ENCODE measurements around the gene TEX44. TPM values are rescaled to one million over a fixed set of nuclear protein-coding genes. Genes with fewer than 3 reads are reported as not detected.

Gene TEX44
- total and polyA plus RNA-seq, 2 of the 13 experiments (the other 11 are each of a cell fraction or from before 2014, with no cell fraction given) = not detected

- TF ChIP-seq ZNF570 (CRISPR knock-in tag; IDR thresholded peaks at IDR 0.05; ENCODE audit: borderline replicate concordance) (no peak), ZFP36L2 (CRISPR knock-in tag; IDR thresholded peaks at IDR 0.05) (no peak), MAFK (conservative IDR thresholded peaks at IDR 0.05 in 1 of 2, IDR thresholded peaks at IDR 0.05 in 1 of 2; ENCODE audit: low read length in 2 of 2) (no peak), NFE2L2 (IDR thresholded peaks at IDR 0.05; ENCODE audit: low read length) (no peak), MBD4 (IDR thresholded peaks at IDR 0.05; ENCODE audit: borderline replicate concordance, low read length) (no peak), RBM22 (optimal IDR thresholded peaks at IDR 0.05; ENCODE audit: low read length) (no peak)
- TF ChIP-seq, protein P1, sequence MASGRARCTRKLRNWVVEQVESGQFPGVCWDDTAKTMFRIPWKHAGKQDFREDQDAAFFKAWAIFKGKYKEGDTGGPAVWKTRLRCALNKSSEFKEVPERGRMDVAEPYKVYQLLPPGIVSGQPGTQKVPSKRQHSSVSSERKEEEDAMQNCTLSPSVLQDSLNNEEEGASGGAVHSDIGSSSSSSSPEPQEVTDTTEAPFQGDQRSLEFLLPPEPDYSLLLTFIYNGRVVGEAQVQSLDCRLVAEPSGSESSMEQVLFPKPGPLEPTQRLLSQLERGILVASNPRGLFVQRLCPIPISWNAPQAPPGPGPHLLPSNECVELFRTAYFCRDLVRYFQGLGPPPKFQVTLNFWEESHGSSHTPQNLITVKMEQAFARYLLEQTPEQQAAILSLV (CRISPR knock-in tag; IDR thresholded peaks at IDR 0.05; ENCODE audit: borderline replicate concordance) = no peak
- TF ChIP-seq, protein P2, sequence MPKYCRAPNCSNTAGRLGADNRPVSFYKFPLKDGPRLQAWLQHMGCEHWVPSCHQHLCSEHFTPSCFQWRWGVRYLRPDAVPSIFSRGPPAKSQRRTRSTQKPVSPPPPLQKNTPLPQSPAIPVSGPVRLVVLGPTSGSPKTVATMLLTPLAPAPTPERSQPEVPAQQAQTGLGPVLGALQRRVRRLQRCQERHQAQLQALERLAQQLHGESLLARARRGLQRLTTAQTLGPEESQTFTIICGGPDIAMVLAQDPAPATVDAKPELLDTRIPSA (CRISPR knock-in tag; IDR thresholded peaks at IDR 0.05; ENCODE audit: borderline replicate concordance) = no peak
These were observed 30.3 kb downstream of the TEX44 start (continued) for GRCh38 chr2:231622963-231623362.

- Histone ChIP-seq H3K9me3 (ENCODE audit: low read length) (no peaks in the 10 kb centered on the region), H4K20me1 (ENCODE audit: insufficient read depth, low read length) (no peaks in the 10 kb centered on the region), H3K9ac (ENCODE audit: insufficient read depth, low read depth, low read length) (no peak overlapping the region), H3K27me3 (ENCODE audit: control insufficient read depth in 1 of 2, insufficient read depth in 2 of 2, low read length in 2 of 2) (peaks cover 5 to 24% of the 10 kb centered on the region in 2 experiments; a peak in 4 of 5 replicates), H2AFZ (ENCODE audit: low read length) (no peak overlapping the region), H3K79me2 (ENCODE audit: insufficient read depth, low read length) (no peaks in the 10 kb centered on the region), H3K36me3 (replicated peaks in 1 of 2; ENCODE audit: control insufficient read depth in 1 of 2, insufficient read depth in 2 of 2, low read length in 2 of 2) (no peaks in the 10 kb centered on the region), H3K27ac (ENCODE audit: extremely low read length, insufficient read depth, low read length) (no peak overlapping the region), H3K4me1 (ENCODE audit: insufficient read depth, low read length) (peaks cover 16% of the 10 kb centered on the region), H3K4me3 (replicated peaks in 1 of 3; ENCODE audit: insufficient read depth in 1 of 3, low read depth in 2 of 3, low read length in 3 of 3) (no peak overlapping the region), H3K4me2 (ENCODE audit: low read depth, low read length) (no peak overlapping the region)
- ChIA-PET POLR2A (no interaction called here), CTCF (ENCODE audit: low intra/inter-chr PET ratio, low total read pairs) (no interaction called here)
- DNase-seq (ENCODE audit: low spot score) (no peak), FAIRE-seq (no peak), ATAC-seq (no peak)
- no TSS peak for BruUV-seq (replicated peaks)
- WGBS (ENCODE audit: low lambda C conversion rate) = 39% methylated on average over 6 of the region's 6 CpGs
- intact Hi-C loops (cut with micrococcal nuclease; ENCODE audit: unreplicated experiment) = no loop called here
- in situ Hi-C loops (cut with HindIII; ENCODE audit: extremely low pct_ligation_motif_present, low pct_unique_long_range_greater_than_20kb) = no loop called here
- TF ChIP-seq ZNF75D (CRISPR knock-in tag; IDR thresholded peaks at IDR 0.05; ENCODE audit: borderline replicate concordance) = no peak
- TF ChIP-seq ZFP1 (CRISPR knock-in tag; IDR thresholded peaks at IDR 0.05) = no peak
- TF ChIP-seq MIER3 (CRISPR knock-in tag; IDR thresholded peaks at IDR 0.05; ENCODE audit: borderline replicate concordance) = no peak
- no peak for TF ChIP-seq ZNF143 (CRISPR knock-in tag; IDR thresholded peaks at IDR 0.05)
- TF ChIP-seq SKI (IDR thresholded peaks at IDR 0.05; ENCODE audit: partially characterized antibody) = no peak
- no peak for TF ChIP-seq MXI1 (IDR thresholded peaks at IDR 0.05; ENCODE audit: borderline replicate concordance, low read depth, low read length)
- no peak for TF ChIP-seq CENPT (CRISPR knock-in tag; IDR thresholded peaks at IDR 0.05; ENCODE audit: low read depth)
- TF ChIP-seq ZNF704 (CRISPR knock-in tag; IDR thresholded peaks at IDR 0.05; ENCODE audit: borderline replicate concordance) = no peak
- TF ChIP-seq ZNF564 (CRISPR knock-in tag; IDR thresholded peaks at IDR 0.05) = no peak
- no peak for TF ChIP-seq ZNF790 (CRISPR knock-in tag; IDR thresholded peaks at IDR 0.05; ENCODE audit: borderline replicate concordance)
- no peak for TF ChIP-seq ZBTB3 (CRISPR knock-in tag; IDR thresholded peaks at IDR 0.05; ENCODE audit: borderline replicate concordance, low read depth)
- TF ChIP-seq RFXAP (CRISPR knock-in tag; IDR thresholded peaks at IDR 0.05; ENCODE audit: borderline replicate concordance) = no peak
- no peak for TF ChIP-seq ZNF274 (CRISPR knock-in tag; IDR thresholded peaks at IDR 0.05)
These were observed 33.8 kb downstream of the TEX44 start for GRCh38 chr2:231626449-231626848.
